Panc1 (cell line): Measurements from ENCODE around the gene DHX32. TPM values are rescaled to one million over a fixed set of nuclear protein-coding genes. Genes with fewer than 3 reads are reported as not detected.

Experiments
- ATAC-seq: fragments of 200-7000 bp; cut with Tn5 transposase; 2 replicates; pipeline ENCODE4 v1.9.1; 2020; ENCODE audit warnings: mild to moderate bottlenecking, moderate library complexity
- BruUV-seq: library from RNA; stranded (reverse); fragments of 400-500 nt; replicated peaks from 2 replicates; lab custom pipeline; 2021; lab: Mats Ljungman, UMichigan
- CTCF ChIA-PET: fragments of 300-600 bp; sonication (Branson Sonifier 250); formaldehyde crosslinking; loops from one replicate; lab custom pipeline; 2022; ENCODE audit warnings: antibody characterized with exemption; lab: Charles Lee
- POLR2A ChIA-PET: fragments of 300-600 bp; sonication (Branson Sonifier 250); formaldehyde crosslinking; loops from one replicate; lab custom pipeline; 2022; ENCODE audit warnings: antibody characterized with exemption; lab: Charles Lee
- DNase-seq: peaks from one replicate; pipeline ENCODE4 v3.0.0-alpha.2; 2010; ENCODE audit warnings: low read depth, low spot score
- H3K27ac ChIP-seq: 2 replicates; pipeline ENCODE4 v1.5.1; 2011; ENCODE audit warnings: mild to moderate bottlenecking, low read length, inconsistent platforms
- H3K27me3 ChIP-seq: fragments of 200-500 bp; sonication (Bioruptor generic); 2 replicates; pipeline ENCODE4 v1.6.0; 2014; ENCODE audit warnings: low read length, inconsistent platforms; ENCODE audit not compliant: control insufficient read depth, insufficient read depth
- H3K36me3 ChIP-seq: fragments of 200-500 bp; sonication (Bioruptor generic); 2 replicates; pipeline ENCODE4 v1.5.1; 2014; ENCODE audit warnings: inconsistent platforms, mild to moderate bottlenecking, low read length, moderate library complexity; ENCODE audit not compliant: control insufficient read depth, insufficient read depth
- H3K4me1 ChIP-seq: 2 replicates; pipeline ENCODE4 v1.5.1; 2011; ENCODE audit warnings: inconsistent platforms, mild to moderate bottlenecking, low read length, moderate library complexity; ENCODE audit not compliant: control insufficient read depth, insufficient read depth
- H3K4me3 ChIP-seq, 2 experiments: 2 replicates each; pipeline ENCODE4 v1.5.1; 2011 to 2012; ENCODE audit warnings: low read depth in 2 of 2, low read length in 2 of 2, mild to moderate bottlenecking in 2 of 2, inconsistent platforms in 1 of 2, moderate library complexity in 1 of 2
- H3K9me3 ChIP-seq: fragments of 200-500 bp; sonication (Bioruptor generic); 2 replicates; pipeline ENCODE4 v1.5.1; 2014; ENCODE audit warnings: low read depth, mild to moderate bottlenecking, inconsistent platforms, low read length, moderate library complexity; ENCODE audit not compliant: control insufficient read depth, insufficient read depth
- POLR2AphosphoS5 ChIP-seq: IDR thresholded peaks from 2 replicates; pipeline ENCODE4 v1.6.1; 2012; ENCODE audit warnings: mild to moderate bottlenecking, low read depth, low read length, moderate library complexity
- SIN3A ChIP-seq: IDR thresholded peaks from 2 replicates; pipeline ENCODE4 v1.6.1; 2012; ENCODE audit warnings: low read depth, mild to moderate bottlenecking, low read length, moderate library complexity, borderline replicate concordance; ENCODE audit not compliant: insufficient read depth
- TCF7L2 ChIP-seq: IDR thresholded peaks from 2 replicates; pipeline ENCODE4 v1.6.1; 2011; ENCODE audit warnings: mild to moderate bottlenecking, low read depth, low read length, inconsistent platforms
- in situ Hi-C: cut with HindIII; loops from 2 replicates; pipeline ENCODE4 v1.10.0; 2016; ENCODE audit warnings: low sequenced_read_pairs, low pct_unique_long_range_greater_than_20kb
- intact Hi-C: fragments of 100-400 bp; cut with micrococcal nuclease; formaldehyde crosslinking; loops from one replicate; pipeline ENCODE4 v1.10.0; 2022; ENCODE audit not compliant: unreplicated experiment
- total RNA-seq: library from RNA; stranded (reverse); gene quantifications from one replicate; pipeline ENCODE4 v1.2.1, GENCODE V29; 2021; ENCODE audit not compliant: unreplicated experiment
- TF ChIP-seq, protein P1 (sequence below): fragments of 450-650 bp; IDR thresholded peaks from 2 replicates; pipeline ENCODE4 v1.5.1; 2017; ENCODE audit warnings: mild to moderate bottlenecking
- TF ChIP-seq, protein P2 (sequence below), 2 experiments: IDR thresholded peaks; 2 replicates each; pipeline ENCODE4 v1.6.1; 2011 to 2012; ENCODE audit warnings: low read depth in 2 of 2, control low read depth in 1 of 2, low read length in 1 of 2, mild to moderate bottlenecking in 1 of 2, moderate library complexity in 1 of 2; ENCODE audit not compliant: insufficient read depth in 1 of 2

The DHX32 gene
- total RNA-seq, 1 experiment from 2014 or later: 117 TPM

DNA sequence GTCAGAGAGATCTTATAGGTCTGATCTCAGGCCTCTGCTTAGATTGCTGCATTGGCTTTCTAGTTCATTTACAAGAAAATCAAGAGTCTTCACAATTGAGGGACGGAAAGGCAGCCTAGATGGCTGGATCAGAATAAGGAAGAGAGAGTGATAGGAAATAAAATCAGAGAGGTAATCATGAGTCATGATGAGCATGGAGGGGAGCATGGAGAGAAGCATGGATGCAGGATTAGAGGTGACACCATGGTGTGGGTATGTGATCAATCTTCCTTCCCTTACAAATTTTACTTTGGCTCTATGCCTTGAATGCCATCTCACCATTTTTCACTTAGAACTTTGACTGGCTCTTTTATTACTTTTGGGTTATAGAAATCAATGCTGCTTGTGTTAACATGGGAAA lies 56.4 kb downstream of the DHX32 start:
- no peak for ATAC-seq
- CTCF ChIA-PET: no interaction called here
- H3K36me3 ChIP-seq: peaks cover 53% of the 10 kb centered on the region
- POLR2A ChIA-PET: no interaction called here
- no peaks in the 10 kb centered on the region for H3K27me3 ChIP-seq
- H3K4me3 ChIP-seq: peak overlapping the region; percentile 76 to 98
- no peaks in the 10 kb centered on the region for H3K9me3 ChIP-seq
- peaks cover 26% of the 10 kb centered on the region for H3K4me1 ChIP-seq
- peak overlapping the region; percentile 99 for H3K27ac ChIP-seq
- no peak for DNase-seq
- intact Hi-C loops: no loop called here
- TF ChIP-seq TCF7L2: no peak
- no peak for TF ChIP-seq SIN3A
- TF ChIP-seq, protein P1, sequence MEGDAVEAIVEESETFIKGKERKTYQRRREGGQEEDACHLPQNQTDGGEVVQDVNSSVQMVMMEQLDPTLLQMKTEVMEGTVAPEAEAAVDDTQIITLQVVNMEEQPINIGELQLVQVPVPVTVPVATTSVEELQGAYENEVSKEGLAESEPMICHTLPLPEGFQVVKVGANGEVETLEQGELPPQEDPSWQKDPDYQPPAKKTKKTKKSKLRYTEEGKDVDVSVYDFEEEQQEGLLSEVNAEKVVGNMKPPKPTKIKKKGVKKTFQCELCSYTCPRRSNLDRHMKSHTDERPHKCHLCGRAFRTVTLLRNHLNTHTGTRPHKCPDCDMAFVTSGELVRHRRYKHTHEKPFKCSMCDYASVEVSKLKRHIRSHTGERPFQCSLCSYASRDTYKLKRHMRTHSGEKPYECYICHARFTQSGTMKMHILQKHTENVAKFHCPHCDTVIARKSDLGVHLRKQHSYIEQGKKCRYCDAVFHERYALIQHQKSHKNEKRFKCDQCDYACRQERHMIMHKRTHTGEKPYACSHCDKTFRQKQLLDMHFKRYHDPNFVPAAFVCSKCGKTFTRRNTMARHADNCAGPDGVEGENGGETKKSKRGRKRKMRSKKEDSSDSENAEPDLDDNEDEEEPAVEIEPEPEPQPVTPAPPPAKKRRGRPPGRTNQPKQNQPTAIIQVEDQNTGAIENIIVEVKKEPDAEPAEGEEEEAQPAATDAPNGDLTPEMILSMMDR: no peak
- TF ChIP-seq POLR2AphosphoS5: no peak
- TF ChIP-seq, protein P2, sequence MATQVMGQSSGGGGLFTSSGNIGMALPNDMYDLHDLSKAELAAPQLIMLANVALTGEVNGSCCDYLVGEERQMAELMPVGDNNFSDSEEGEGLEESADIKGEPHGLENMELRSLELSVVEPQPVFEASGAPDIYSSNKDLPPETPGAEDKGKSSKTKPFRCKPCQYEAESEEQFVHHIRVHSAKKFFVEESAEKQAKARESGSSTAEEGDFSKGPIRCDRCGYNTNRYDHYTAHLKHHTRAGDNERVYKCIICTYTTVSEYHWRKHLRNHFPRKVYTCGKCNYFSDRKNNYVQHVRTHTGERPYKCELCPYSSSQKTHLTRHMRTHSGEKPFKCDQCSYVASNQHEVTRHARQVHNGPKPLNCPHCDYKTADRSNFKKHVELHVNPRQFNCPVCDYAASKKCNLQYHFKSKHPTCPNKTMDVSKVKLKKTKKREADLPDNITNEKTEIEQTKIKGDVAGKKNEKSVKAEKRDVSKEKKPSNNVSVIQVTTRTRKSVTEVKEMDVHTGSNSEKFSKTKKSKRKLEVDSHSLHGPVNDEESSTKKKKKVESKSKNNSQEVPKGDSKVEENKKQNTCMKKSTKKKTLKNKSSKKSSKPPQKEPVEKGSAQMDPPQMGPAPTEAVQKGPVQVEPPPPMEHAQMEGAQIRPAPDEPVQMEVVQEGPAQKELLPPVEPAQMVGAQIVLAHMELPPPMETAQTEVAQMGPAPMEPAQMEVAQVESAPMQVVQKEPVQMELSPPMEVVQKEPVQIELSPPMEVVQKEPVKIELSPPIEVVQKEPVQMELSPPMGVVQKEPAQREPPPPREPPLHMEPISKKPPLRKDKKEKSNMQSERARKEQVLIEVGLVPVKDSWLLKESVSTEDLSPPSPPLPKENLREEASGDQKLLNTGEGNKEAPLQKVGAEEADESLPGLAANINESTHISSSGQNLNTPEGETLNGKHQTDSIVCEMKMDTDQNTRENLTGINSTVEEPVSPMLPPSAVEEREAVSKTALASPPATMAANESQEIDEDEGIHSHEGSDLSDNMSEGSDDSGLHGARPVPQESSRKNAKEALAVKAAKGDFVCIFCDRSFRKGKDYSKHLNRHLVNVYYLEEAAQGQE (IDR thresholded peaks at IDR 0.05; ENCODE audit: insufficient read depth in 1 of 2, low read depth in 2 of 2, low read length in 1 of 2): no peak
- in situ Hi-C loops: no loop called here
- no TSS peak for BruUV-seq

DNA sequence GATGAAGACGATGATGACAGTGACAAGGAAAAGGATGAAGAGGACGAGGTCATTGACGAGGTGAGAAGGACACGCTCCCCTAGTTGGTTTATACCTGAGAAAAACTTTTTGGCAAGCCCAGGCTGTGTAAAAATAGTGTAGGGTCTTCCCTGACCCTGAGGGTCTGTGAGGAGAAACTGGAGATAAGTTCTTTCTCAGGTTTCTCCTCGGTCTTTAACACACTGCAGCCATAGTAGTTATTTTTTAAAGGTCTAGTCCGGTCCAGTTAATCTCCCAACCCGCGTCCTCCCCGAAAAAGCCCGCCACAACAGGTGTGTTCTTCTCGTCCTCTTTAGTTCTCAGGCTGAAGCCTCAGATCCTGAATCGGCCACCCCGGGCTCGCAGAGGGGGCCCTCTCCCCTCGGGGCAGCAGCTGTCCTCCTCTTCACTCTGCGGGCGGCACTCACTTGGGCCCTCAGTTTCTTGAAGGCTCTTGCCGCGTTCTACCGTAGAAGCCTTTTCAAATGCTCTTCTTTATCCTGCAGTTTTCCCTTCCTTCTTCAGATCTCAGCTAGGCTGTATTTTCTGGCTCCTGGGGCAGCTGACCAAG lies 57.3 kb downstream of the DHX32 start:
- ChIA-PET POLR2A (interaction anchor here (0.6 kb wide), 1 partner anchor 52 kb away, joined by 3 read pairs; no protein-coding TSS in a partner anchor), CTCF (no interaction called here)
- Histone ChIP-seq H3K9me3 (no peaks in the 10 kb centered on the region), H3K27ac (peak overlapping the region; percentile 99), H3K4me1 (peaks cover 26% of the 10 kb centered on the region), H3K36me3 (peaks cover 44% of the 10 kb centered on the region), H3K27me3 (no peaks in the 10 kb centered on the region), H3K4me3 (peak overlapping the region; percentile 76 to 98)
- ATAC-seq: peak; percentile 5
- intact Hi-C loops: no loop called here
- no peak for DNase-seq
- BruUV-seq: TSS peak; percentile 86
- TF ChIP-seq, protein P1: no peak
- TF ChIP-seq TCF7L2: no peak
- 0 out of 2 replicates have a peak, but pooled peaks have one; percentile 72 for TF ChIP-seq SIN3A
- TF ChIP-seq, protein P2 (IDR thresholded peaks at IDR 0.05; ENCODE audit: insufficient read depth in 1 of 2, low read depth in 2 of 2, low read length in 1 of 2): no peak
- TF ChIP-seq POLR2AphosphoS5: no peak
- in situ Hi-C loops: no loop called here
